HepG2 (cell line): ENCODE measurements around the gene MYBL2. TPM values are rescaled to one million over a fixed set of nuclear protein-coding genes. Genes with fewer than 3 reads are reported as not detected.
A peak's percentile ranks its signal among the peaks of the same experiment; 100 is the strongest.

Experiments
- DR1 ChIP-seq: sonication (generic); formaldehyde crosslinking; IDR thresholded peaks from 2 replicates; pipeline ENCODE4 v1.8.0; 2021; ENCODE audit warnings: mild to moderate bottlenecking, missing genetic modification reagents, inconsistent platforms
- GZF1 ChIP-seq: sonication (generic); formaldehyde crosslinking; IDR thresholded peaks from 2 replicates; pipeline ENCODE4 v1.5.1; 2020; ENCODE audit warnings: mild to moderate bottlenecking, missing genetic modification reagents
- HMGXB4 ChIP-seq, 2 experiments: sonication (generic) in 1 of 2; formaldehyde crosslinking in 1 of 2; IDR thresholded peaks; 2 replicates each; pipeline versions ENCODE4 v1.4.0 to v1.6.1; 2018 to 2020; ENCODE audit warnings: missing genetic modification reagents in 2 of 2, borderline replicate concordance in 1 of 2, low read depth in 1 of 2, mild to moderate bottlenecking in 1 of 2, missing biosample characterization in 1 of 2
- IRF2 ChIP-seq: IDR thresholded peaks from 2 replicates; pipeline ENCODE4 v1.6.1; 2018; ENCODE audit warnings: missing genetic modification reagents, missing compliant biosample characterization
- MIER3 ChIP-seq: IDR thresholded peaks from 2 replicates; pipeline ENCODE4 v1.6.1; 2016; ENCODE audit warnings: missing compliant biosample characterization, borderline replicate concordance
- NR2F2 ChIP-seq: IDR thresholded peaks from 2 replicates; pipeline ENCODE4 v1.6.1; 2012; ENCODE audit warnings: low read depth, inconsistent platforms, borderline replicate concordance
- PLRG1 ChIP-seq: fragments of 450-650 bp; conservative IDR thresholded peaks from 2 replicates; pipeline ENCODE4 v1.6.1; 2016
- POLR2G ChIP-seq: fragments of 200-400 bp; formaldehyde crosslinking; IDR thresholded peaks from 2 replicates; pipeline ENCODE4 v1.6.1; 2018; ENCODE audit warnings: mild to moderate bottlenecking, low read depth, low read length, moderate library complexity
- RARA ChIP-seq: IDR thresholded peaks from 2 replicates; pipeline ENCODE4 v1.6.1; 2016; ENCODE audit warnings: missing genetic modification reagents, missing compliant biosample characterization
- RBAK ChIP-seq: sonication (generic); formaldehyde crosslinking; IDR thresholded peaks from 2 replicates; pipeline ENCODE4 v1.5.1; 2020; ENCODE audit warnings: mild to moderate bottlenecking, missing genetic modification reagents
- TIGD3 ChIP-seq: sonication (generic); formaldehyde crosslinking; IDR thresholded peaks from 2 replicates; pipeline ENCODE4 v1.5.1; 2020; ENCODE audit warnings: mild to moderate bottlenecking, missing genetic modification reagents, borderline replicate concordance
- ZNF33B ChIP-seq: sonication (generic); formaldehyde crosslinking; IDR thresholded peaks from 2 replicates; pipeline ENCODE4 v1.5.1; 2020; ENCODE audit warnings: mild to moderate bottlenecking, missing genetic modification reagents
- ZNF382 ChIP-seq: sonication (generic); formaldehyde crosslinking; IDR thresholded peaks from 2 replicates; pipeline ENCODE4 v1.5.0; 2020; ENCODE audit warnings: missing genetic modification reagents, mild to moderate bottlenecking, borderline replicate concordance
- ZNF468 ChIP-seq: sonication (generic); formaldehyde crosslinking; IDR thresholded peaks from 2 replicates; pipeline ENCODE4 v1.8.0; 2022; ENCODE audit warnings: mild to moderate bottlenecking, moderate library complexity, missing genetic modification reagents
- ZNF597 ChIP-seq: sonication (generic); formaldehyde crosslinking; IDR thresholded peaks from 2 replicates; pipeline ENCODE4 v1.5.0; 2020; ENCODE audit warnings: missing genetic modification reagents
- ZNF660 ChIP-seq: sonication (generic); formaldehyde crosslinking; IDR thresholded peaks from 2 replicates; pipeline ENCODE4 v1.5.1; 2020; ENCODE audit warnings: mild to moderate bottlenecking, low read depth, missing genetic modification reagents, borderline replicate concordance
- polyA plus RNA-seq, 8 experiments: library from polyadenylated mRNA; depleted of rRNA in 3 of 8; stranded (reverse) in 7 of 8; unstranded in 1 of 8; fragments of >200 nt; fragmentation: Illumina TruSeq in 4 of 8; extraction: Trizol in 4 of 8; gene quantifications; 2 replicates each; pipeline versions ENCODE4 v1.2.1 to v1.2.3, GENCODE V29; 2011 to 2016; ENCODE audit warnings: low read depth in 4 of 8, missing spikeins in 1 of 8, mixed read lengths in 1 of 8; ENCODE audit not compliant: insufficient read depth in 1 of 8
- total RNA-seq, 5 experiments: library from RNA; depleted of rRNA; stranded (reverse); fragments of >200 nt; fragmentation: Illumina TruSeq; extraction: Trizol; gene quantifications; 2 replicates each; pipeline ENCODE4 v1.2.3, GENCODE V29; 2016; ENCODE audit warnings: low read depth in 1 of 5
- TF ChIP-seq, protein P1 (sequence below): sonication (generic); formaldehyde crosslinking; conservative IDR thresholded peaks from 2 replicates; pipeline ENCODE4 v1.5.0; 2020; ENCODE audit warnings: missing genetic modification reagents
- TF ChIP-seq, protein P2 (sequence below): sonication (generic); formaldehyde crosslinking; IDR thresholded peaks from 2 replicates; pipeline ENCODE4 v1.9.0; 2021; ENCODE audit warnings: missing genetic modification reagents, borderline replicate concordance
- TF ChIP-seq, protein P3 (sequence below): IDR thresholded peaks from 2 replicates; pipeline ENCODE4 v1.6.1; 2016; ENCODE audit warnings: mild to moderate bottlenecking

The MYBL2 gene
- total and polyA plus RNA-seq, 2 of the 13 experiments (the other 11 are each of a cell fraction or from before 2014, with no cell fraction given), result 11.9 to 66.2 TPM

DNA sequence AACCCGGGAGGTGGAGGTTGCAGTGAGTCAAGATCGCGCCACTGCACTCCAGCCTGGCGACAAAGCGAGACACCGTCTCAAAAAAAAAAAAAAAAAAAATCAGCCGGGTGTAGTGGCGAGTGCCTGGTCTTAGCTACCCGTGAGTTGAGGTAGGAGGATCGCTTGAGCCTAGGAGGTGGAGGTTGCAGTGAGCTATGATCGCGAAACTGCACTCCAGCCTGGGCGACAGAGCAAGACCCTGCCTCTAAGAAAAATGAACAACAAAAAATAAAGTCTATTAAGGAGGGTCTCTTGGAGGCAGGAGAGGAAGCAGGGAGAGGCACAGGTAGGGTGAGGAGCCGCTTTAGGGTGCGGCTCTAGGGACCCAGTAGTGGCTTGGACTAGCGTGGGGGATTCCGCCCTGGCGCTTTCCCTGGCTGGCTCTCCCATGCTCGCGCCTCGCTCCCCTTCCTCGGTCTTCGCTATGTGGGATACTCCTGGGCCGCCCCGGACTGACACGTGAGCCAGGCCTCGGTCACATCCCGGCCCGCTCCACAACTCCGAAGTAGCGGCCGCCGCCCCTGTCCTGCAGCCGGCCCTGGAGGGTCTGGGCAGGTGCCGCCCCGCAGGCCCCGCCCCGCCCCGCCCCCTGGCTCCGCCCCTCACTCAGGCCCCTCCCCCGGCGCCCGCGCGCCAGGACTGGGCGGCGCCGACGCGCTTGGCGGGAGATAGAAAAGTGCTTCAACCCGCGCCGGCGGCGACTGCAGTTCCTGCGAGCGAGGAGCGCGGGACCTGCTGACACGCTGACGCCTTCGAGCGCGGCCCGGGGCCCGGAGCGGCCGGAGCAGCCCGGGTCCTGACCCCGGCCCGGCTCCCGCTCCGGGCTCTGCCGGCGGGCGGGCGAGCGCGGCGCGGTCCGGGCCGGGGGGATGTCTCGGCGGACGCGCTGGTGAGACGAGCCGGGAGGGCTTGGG, at the start of gene MYBL2 (continued):
- TF ChIP-seq, protein P1, sequence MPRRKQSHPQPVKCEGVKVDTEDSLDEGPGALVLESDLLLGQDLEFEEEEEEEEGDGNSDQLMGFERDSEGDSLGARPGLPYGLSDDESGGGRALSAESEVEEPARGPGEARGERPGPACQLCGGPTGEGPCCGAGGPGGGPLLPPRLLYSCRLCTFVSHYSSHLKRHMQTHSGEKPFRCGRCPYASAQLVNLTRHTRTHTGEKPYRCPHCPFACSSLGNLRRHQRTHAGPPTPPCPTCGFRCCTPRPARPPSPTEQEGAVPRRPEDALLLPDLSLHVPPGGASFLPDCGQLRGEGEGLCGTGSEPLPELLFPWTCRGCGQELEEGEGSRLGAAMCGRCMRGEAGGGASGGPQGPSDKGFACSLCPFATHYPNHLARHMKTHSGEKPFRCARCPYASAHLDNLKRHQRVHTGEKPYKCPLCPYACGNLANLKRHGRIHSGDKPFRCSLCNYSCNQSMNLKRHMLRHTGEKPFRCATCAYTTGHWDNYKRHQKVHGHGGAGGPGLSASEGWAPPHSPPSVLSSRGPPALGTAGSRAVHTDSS (CRISPR knock-in tag), result 0 out of 2 replicates have a peak, but pooled peaks have one; percentile 65
- no peak for TF ChIP-seq IRF2
- TF ChIP-seq ZNF33B, result no peak
- no peak for TF ChIP-seq DR1 (CRISPR knock-in tag)
- TF ChIP-seq RARA (CRISPR knock-in tag), result no peak
- TF ChIP-seq, protein P2, sequence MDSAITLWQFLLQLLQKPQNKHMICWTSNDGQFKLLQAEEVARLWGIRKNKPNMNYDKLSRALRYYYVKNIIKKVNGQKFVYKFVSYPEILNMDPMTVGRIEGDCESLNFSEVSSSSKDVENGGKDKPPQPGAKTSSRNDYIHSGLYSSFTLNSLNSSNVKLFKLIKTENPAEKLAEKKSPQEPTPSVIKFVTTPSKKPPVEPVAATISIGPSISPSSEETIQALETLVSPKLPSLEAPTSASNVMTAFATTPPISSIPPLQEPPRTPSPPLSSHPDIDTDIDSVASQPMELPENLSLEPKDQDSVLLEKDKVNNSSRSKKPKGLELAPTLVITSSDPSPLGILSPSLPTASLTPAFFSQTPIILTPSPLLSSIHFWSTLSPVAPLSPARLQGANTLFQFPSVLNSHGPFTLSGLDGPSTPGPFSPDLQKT, result 0 out of 2 replicates have a peak, but pooled peaks have one; percentile 52
- TF ChIP-seq ZNF382 (CRISPR knock-in tag), result no peak
- TF ChIP-seq TIGD3 (CRISPR knock-in tag), result no peak
- TF ChIP-seq ZNF660 (CRISPR knock-in tag), result no peak
- no peak for TF ChIP-seq GZF1 (CRISPR knock-in tag)
- TF ChIP-seq, protein P3, sequence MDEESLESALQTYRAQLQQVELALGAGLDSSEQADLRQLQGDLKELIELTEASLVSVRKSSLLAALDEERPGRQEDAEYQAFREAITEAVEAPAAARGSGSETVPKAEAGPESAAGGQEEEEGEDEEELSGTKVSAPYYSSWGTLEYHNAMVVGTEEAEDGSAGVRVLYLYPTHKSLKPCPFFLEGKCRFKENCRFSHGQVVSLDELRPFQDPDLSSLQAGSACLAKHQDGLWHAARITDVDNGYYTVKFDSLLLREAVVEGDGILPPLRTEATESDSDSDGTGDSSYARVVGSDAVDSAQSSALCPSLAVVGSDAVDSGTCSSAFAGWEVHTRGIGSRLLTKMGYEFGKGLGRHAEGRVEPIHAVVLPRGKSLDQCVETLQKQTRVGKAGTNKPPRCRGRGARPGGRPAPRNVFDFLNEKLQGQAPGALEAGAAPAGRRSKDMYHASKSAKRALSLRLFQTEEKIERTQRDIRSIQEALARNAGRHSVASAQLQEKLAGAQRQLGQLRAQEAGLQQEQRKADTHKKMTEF, result peak; percentile 41; the same call in 1 of the 2 replicates
- no peak for TF ChIP-seq MIER3 (CRISPR knock-in tag)
- peak; percentile 78 for TF ChIP-seq POLR2G
- TF ChIP-seq RBAK, result no peak
- 0 out of 4 replicates have a peak, but pooled peaks have one; percentile 18 to 29 for TF ChIP-seq HMGXB4 (CRISPR knock-in tag; IDR thresholded peaks at IDR 0.05; ENCODE audit: borderline replicate concordance in 1 of 2, low read depth in 1 of 2)
- peak; percentile 46; the same call in 1 of the 2 replicates for TF ChIP-seq ZNF468 (CRISPR knock-in tag)
- no peak for TF ChIP-seq PLRG1
- TF ChIP-seq ZNF597 (CRISPR knock-in tag), result no peak
- TF ChIP-seq NR2F2, result no peak
